IMR-90 (cell line): ENCODE measurements around the gene PRICKLE2. TPM values are rescaled to one million over a fixed set of nuclear protein-coding genes. Genes with fewer than 3 reads are reported as not detected.

Source experiments
- ATAC-seq: fragments of 200-7000 bp; cut with Tn5 transposase; 2 replicates; pipeline ENCODE4 v1.9.1; 2020; ENCODE audit warnings: low read depth, mild to moderate bottlenecking, moderate library complexity
- BruUV-seq: library from RNA; stranded (reverse); fragments of 400-500 nt; replicated peaks from 2 replicates; lab custom pipeline; 2021; lab: Mats Ljungman, UMichigan
- CTCF ChIA-PET: fragments of 300-600 bp; formaldehyde crosslinking; extraction: SDS; loops from one replicate; lab custom pipeline; 2021; ENCODE audit warnings: antibody characterized with exemption; lab: Yijun Ruan, JAX
- POLR2A ChIA-PET: fragments of 300-600 bp; sonication (Branson Sonifier 250); formaldehyde crosslinking; loops from one replicate; lab custom pipeline; 2022; ENCODE audit warnings: antibody characterized with exemption; ENCODE audit not compliant: unreplicated experiment; lab: Charles Lee
- DNase-seq: peaks from one replicate; pipeline ENCODE4 v3.0.0; 2013
- H2AFZ ChIP-seq: replicated peaks from 2 replicates; pipeline ENCODE3; 2013; ENCODE audit warnings: low read length, mild to moderate bottlenecking; ENCODE audit not compliant: poor library complexity
- H2AK5ac ChIP-seq: 2 replicates; pipeline ENCODE4 v1.6.1; 2013; ENCODE audit warnings: low read depth, low read length, inconsistent platforms
- H2AK9ac ChIP-seq: replicated peaks from 2 replicates; pipeline ENCODE3; 2013; ENCODE audit warnings: mild to moderate bottlenecking, low read depth, low read length, moderate library complexity; ENCODE audit not compliant: poor library complexity
- H2BK120ac ChIP-seq: 2 replicates; pipeline ENCODE4 v1.6.1; 2013; ENCODE audit warnings: low read depth, low read length, inconsistent platforms
- H2BK15ac ChIP-seq: 3 replicates; pipeline ENCODE4 v1.6.1; 2013; ENCODE audit warnings: low read depth, low read length, inconsistent platforms
- H2BK20ac ChIP-seq: 2 replicates; pipeline ENCODE4 v1.6.1; 2013; ENCODE audit warnings: low read depth, mild to moderate bottlenecking, inconsistent platforms, low read length, moderate library complexity
- H2BK5ac ChIP-seq: 2 replicates; pipeline ENCODE4 v1.6.1; 2013; ENCODE audit warnings: mild to moderate bottlenecking, low read depth, low read length, inconsistent platforms; ENCODE audit not compliant: poor library complexity, severe bottlenecking
- H3K14ac ChIP-seq: replicated peaks from 2 replicates; pipeline ENCODE4 v1.6.1; 2013; ENCODE audit warnings: low read depth, low read length, inconsistent platforms
- H3K18ac ChIP-seq: 2 replicates; pipeline ENCODE4 v1.6.1; 2013; ENCODE audit warnings: low read depth, low read length, control low read depth
- H3K23ac ChIP-seq: 2 replicates; pipeline ENCODE4 v1.6.1; 2013; ENCODE audit warnings: low read depth, low read length, inconsistent platforms
- H3K27ac ChIP-seq: 2 replicates; pipeline ENCODE4 v1.5.1; 2013; ENCODE audit warnings: mild to moderate bottlenecking, control low read depth, low read length; ENCODE audit not compliant: insufficient read depth
- H3K27me3 ChIP-seq: 2 replicates; pipeline ENCODE4 v1.6.1; 2013; ENCODE audit warnings: low read length; ENCODE audit not compliant: control insufficient read depth, insufficient read depth
- H3K36me3 ChIP-seq: 2 replicates; pipeline ENCODE4 v1.6.1; 2013; ENCODE audit warnings: low read length, mixed read lengths; ENCODE audit not compliant: control insufficient read depth, insufficient read depth
- H3K4ac ChIP-seq: 2 replicates; pipeline ENCODE4 v1.6.1; 2013; ENCODE audit warnings: low read depth, low read length, inconsistent platforms
- H3K4me1 ChIP-seq: 2 replicates; pipeline ENCODE4 v1.6.1; 2013; ENCODE audit warnings: low read length, mixed read lengths; ENCODE audit not compliant: control insufficient read depth, insufficient read depth
- H3K4me2 ChIP-seq: 2 replicates; pipeline ENCODE4 v1.6.1; 2013; ENCODE audit warnings: low read depth, mild to moderate bottlenecking, control low read depth, low read length, moderate library complexity
- H3K4me3 ChIP-seq: 2 replicates; pipeline ENCODE4 v1.5.1; 2013; ENCODE audit warnings: low read depth, mild to moderate bottlenecking, control low read depth, low read length, moderate library complexity; ENCODE audit not compliant: insufficient read depth
- H3K56ac ChIP-seq: 2 replicates; pipeline ENCODE4 v1.6.1; 2013; ENCODE audit warnings: low read length, inconsistent platforms; ENCODE audit not compliant: insufficient read depth; ENCODE audit errors: extremely low read depth
- H3K79me1 ChIP-seq, 2 experiments: 2 replicates each; pipeline ENCODE4 v1.6.1; 2013; ENCODE audit warnings: low read length in 2 of 2, inconsistent platforms in 1 of 2, low read depth in 1 of 2
- H3K9ac ChIP-seq: 2 replicates; pipeline ENCODE4 v1.6.1; 2013; ENCODE audit warnings: low read depth, low read length, control low read depth
- H3K9me1 ChIP-seq: 2 replicates; pipeline ENCODE4 v1.6.1; 2013; ENCODE audit warnings: low read length, inconsistent platforms; ENCODE audit not compliant: insufficient read depth
- H3K9me3 ChIP-seq: 2 replicates; pipeline ENCODE4 v1.6.1; 2013; ENCODE audit warnings: low read length; ENCODE audit not compliant: control insufficient read depth, insufficient read depth
- H4K20me1 ChIP-seq: 2 replicates; pipeline ENCODE4 v1.6.1; 2013; ENCODE audit warnings: low read length, inconsistent platforms; ENCODE audit not compliant: insufficient read depth
- H4K5ac ChIP-seq: 2 replicates; pipeline ENCODE4 v1.6.1; 2013; ENCODE audit warnings: mild to moderate bottlenecking, low read depth, low read length, control low read depth
- H4K8ac ChIP-seq, 2 experiments: 2 replicates each; pipeline ENCODE4 v1.6.1; 2013; ENCODE audit warnings: low read depth in 2 of 2, low read length in 2 of 2, control low read depth in 1 of 2, inconsistent platforms in 1 of 2
- H4K91ac ChIP-seq: 2 replicates; pipeline ENCODE4 v1.6.1; 2013; ENCODE audit warnings: low read depth, low read length, inconsistent platforms; ENCODE audit not compliant: insufficient read depth
- BHLHE40 ChIP-seq: fragments of 150-350 bp; IDR thresholded peaks from 2 replicates; pipeline ENCODE4 v1.6.1; 2016; ENCODE audit warnings: mild to moderate bottlenecking, low read depth, low read length
- CEBPB ChIP-seq: IDR thresholded peaks from 2 replicates; pipeline ENCODE4 v1.6.1; 2012; ENCODE audit warnings: low read depth, low read length, improper control_type of control experiment
- CHD1 ChIP-seq: IDR thresholded peaks from 2 replicates; pipeline ENCODE4 v1.6.1; 2012; ENCODE audit warnings: low read depth, low read length, improper control_type of control experiment
- FOS ChIP-seq: fragments of 150-350 bp; IDR thresholded peaks from 2 replicates; pipeline ENCODE4 v1.6.1; 2016; ENCODE audit warnings: low read depth, low read length
- MAFK ChIP-seq: IDR thresholded peaks from 2 replicates; pipeline ENCODE4 v1.6.1; 2012; ENCODE audit warnings: low read depth, low read length, improper control_type of control experiment
- MAZ ChIP-seq: IDR thresholded peaks from 2 replicates; pipeline ENCODE4 v1.6.1; 2012; ENCODE audit warnings: low read depth, mild to moderate bottlenecking, low read length, improper control_type of control experiment, moderate library complexity, borderline replicate concordance
- MXI1 ChIP-seq: IDR thresholded peaks from 2 replicates; pipeline ENCODE4 v1.6.1; 2012; ENCODE audit warnings: low read depth, mild to moderate bottlenecking, low read length, moderate library complexity, borderline replicate concordance
- NFE2L2 ChIP-seq: fragments of 150-350 bp; IDR thresholded peaks from 2 replicates; pipeline ENCODE4 v1.6.1; 2016; ENCODE audit warnings: low read depth, mild to moderate bottlenecking, low read length
- POLR2A ChIP-seq: IDR thresholded peaks from 2 replicates; pipeline ENCODE4 v1.6.1; 2012; ENCODE audit warnings: mild to moderate bottlenecking, low read depth, low read length
- RAD21 ChIP-seq: IDR thresholded peaks from 2 replicates; pipeline ENCODE4 v1.6.1; 2012; ENCODE audit warnings: low read length, improper control_type of control experiment
- RCOR1 ChIP-seq: IDR thresholded peaks from 2 replicates; pipeline ENCODE4 v1.6.1; 2012; ENCODE audit warnings: mild to moderate bottlenecking, low read length, improper control_type of control experiment; ENCODE audit not compliant: insufficient replicate concordance
- RFX5 ChIP-seq: IDR thresholded peaks from 2 replicates; pipeline ENCODE4 v1.8.0; 2012; ENCODE audit warnings: low read depth, mild to moderate bottlenecking, low read length, moderate library complexity
- SMC3 ChIP-seq: fragments of 150-350 bp; IDR thresholded peaks from 2 replicates; pipeline ENCODE4 v1.6.1; 2016; ENCODE audit warnings: low read depth, mild to moderate bottlenecking, antibody characterized with exemption, low read length, moderate library complexity
- WGBS, 2 experiments: methylation state at CpG; one replicate each; pipeline versions ENCODE4 v1.1.5 to v1.1.7; 2013; ENCODE audit warnings: missing lambda C conversion rate in 2 of 2; ENCODE audit not compliant: insufficient read length in 1 of 2; ENCODE audit errors: extremely low coverage in 2 of 2; 5-methylcytosine and 5-hydroxymethylcytosine counted together
- dilution Hi-C: fragments of 300-500 bp; cut with HindIII; formaldehyde crosslinking; loops from one replicate; pipeline ENCODE4 v1.14.3; 2018; ENCODE audit warnings: low sequenced_read_pairs; ENCODE audit not compliant: unreplicated experiment
- in situ Hi-C: fragments of 300-500 bp; cut with MboI; formaldehyde crosslinking; loops from 3 replicates; pipeline ENCODE4 v1.14.3; 2019; ENCODE audit warnings: low sequenced_read_pairs, inconsistent platforms, mixed read lengths
- intact Hi-C: fragments of 100-400 bp; cut with micrococcal nuclease; formaldehyde crosslinking; loops from 2 replicates; pipeline ENCODE4 v1.10.0; 2022
- polyA plus RNA-seq, 3 experiments: library from polyadenylated mRNA; depleted of rRNA; stranded (reverse); fragments of >200 nt; gene quantifications; 2 replicates each; pipeline ENCODE4 v1.2.3, GENCODE V29; 2012; ENCODE audit warnings: low replicate concordance in 1 of 3
- total RNA-seq: library from RNA; depleted of rRNA; stranded (reverse); fragments of >200 nt; gene quantifications from 2 replicates; pipeline ENCODE4 v1.2.3, GENCODE V29; 2012
- TF ChIP-seq, protein P1 (sequence below): fragments of 150-350 bp; IDR thresholded peaks from 2 replicates; pipeline ENCODE4 v1.6.1; 2016; ENCODE audit warnings: low read depth, mild to moderate bottlenecking, low read length, moderate library complexity, borderline replicate concordance
- TF ChIP-seq, protein P2 (sequence below): conservative IDR thresholded peaks from 2 replicates; pipeline ENCODE4 v1.5.1; 2012; ENCODE audit warnings: mild to moderate bottlenecking, low read depth, low read length, improper control_type of control experiment
- TF ChIP-seq, protein P3 (sequence below): fragments of 150-350 bp; IDR thresholded peaks from 2 replicates; pipeline ENCODE4 v1.6.1; 2017; ENCODE audit warnings: mild to moderate bottlenecking, antibody characterized with exemption, low read length, low read depth

The PRICKLE2 gene
- total and polyA plus RNA-seq, 2 of the 4 experiments (the other 2 are of a cell fraction) = 4.1 to 14.2 TPM

DNA sequence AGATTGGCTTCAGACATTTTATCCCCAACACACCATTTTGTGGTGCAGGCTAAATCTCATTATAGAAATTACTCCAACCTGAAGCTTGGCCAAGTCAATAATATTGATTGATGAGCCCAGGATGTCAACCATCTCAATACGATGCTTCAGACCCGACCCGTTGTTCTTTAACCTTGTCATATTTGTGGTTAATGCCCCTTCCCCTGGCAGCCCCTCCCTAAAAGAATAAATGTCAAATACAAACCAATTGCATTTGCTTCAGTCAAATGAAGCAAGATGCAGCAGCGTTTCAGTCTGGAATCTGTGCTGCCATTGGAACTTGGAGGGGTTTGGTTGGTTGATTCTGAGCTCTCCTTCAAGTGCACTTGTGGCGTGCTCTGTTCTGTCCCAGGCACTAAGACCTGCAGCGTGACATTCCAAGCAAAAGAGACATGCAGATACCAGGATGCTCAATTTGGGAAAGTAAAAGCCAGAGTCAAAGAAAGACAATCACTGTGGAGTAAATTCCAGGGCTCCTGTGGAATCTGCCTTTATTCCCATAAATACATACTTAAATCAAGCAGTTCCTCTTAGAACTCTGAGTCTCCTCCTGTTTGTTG, 178.2 kb downstream of the PRICKLE2 start:
- BruUV-seq = no TSS peak

More for the DNA sequence above, 178.2 kb downstream of the PRICKLE2 start:
- H3K4me1 ChIP-seq = no peaks in the 10 kb centered on the region; the same call in 1 of the 2 replicates
- H3K9me3 ChIP-seq = no peaks in the 10 kb centered on the region
- WGBS, 2 experiments = 20% methylated on average over 1 of the region's 6 CpGs; no CpG with 5 or more reads in 1 of the 2 experiments
- intact Hi-C loops = no loop called here
- no peaks in the 10 kb centered on the region for H3K27me3 ChIP-seq
- DNase-seq = no peak
- no peak overlapping the region for H3K14ac ChIP-seq
- no peak overlapping the region for H3K23ac ChIP-seq
- no peaks in the 10 kb centered on the region for H4K20me1 ChIP-seq
- ATAC-seq = no peak
- H2AK5ac ChIP-seq = no peak overlapping the region
- no peak overlapping the region for H3K4me3 ChIP-seq
- ChIA-PET CTCF (no interaction called here), POLR2A (no interaction called here)
- H3K9ac ChIP-seq = no peak overlapping the region
- H3K4me2 ChIP-seq = no peak overlapping the region
- H2AK9ac ChIP-seq = no peak overlapping the region
- no peak overlapping the region for H3K4ac ChIP-seq
- no peak overlapping the region for H3K18ac ChIP-seq
- in situ Hi-C loops = loop anchor here (25.0 kb wide), 1 partner anchor 165 kb away; no protein-coding TSS in a partner anchor
- dilution Hi-C loops = loop anchor here (25.0 kb wide), 1 partner anchor 415 kb away; no protein-coding TSS in a partner anchor
- H3K9me1 ChIP-seq = peaks cover 16% of the 10 kb centered on the region
- H2BK120ac ChIP-seq = no peak overlapping the region
- no peak overlapping the region for H2BK15ac ChIP-seq
- no peak overlapping the region for H3K56ac ChIP-seq
- no peak overlapping the region for H3K27ac ChIP-seq
- no peaks in the 10 kb centered on the region for H3K79me1 ChIP-seq
- H4K5ac ChIP-seq = no peak overlapping the region
- TF ChIP-seq POLR2A = no peak
- no peak for TF ChIP-seq NFE2L2
- no peak for TF ChIP-seq FOS
- TF ChIP-seq MXI1 = no peak
- TF ChIP-seq SMC3 = no peak
- TF ChIP-seq MAZ = no peak
- no peak for TF ChIP-seq RFX5
- no peak for TF ChIP-seq RCOR1
- TF ChIP-seq CHD1 = no peak
- TF ChIP-seq BHLHE40 = no peak
- no peak for TF ChIP-seq CEBPB
- TF ChIP-seq, protein P1, sequence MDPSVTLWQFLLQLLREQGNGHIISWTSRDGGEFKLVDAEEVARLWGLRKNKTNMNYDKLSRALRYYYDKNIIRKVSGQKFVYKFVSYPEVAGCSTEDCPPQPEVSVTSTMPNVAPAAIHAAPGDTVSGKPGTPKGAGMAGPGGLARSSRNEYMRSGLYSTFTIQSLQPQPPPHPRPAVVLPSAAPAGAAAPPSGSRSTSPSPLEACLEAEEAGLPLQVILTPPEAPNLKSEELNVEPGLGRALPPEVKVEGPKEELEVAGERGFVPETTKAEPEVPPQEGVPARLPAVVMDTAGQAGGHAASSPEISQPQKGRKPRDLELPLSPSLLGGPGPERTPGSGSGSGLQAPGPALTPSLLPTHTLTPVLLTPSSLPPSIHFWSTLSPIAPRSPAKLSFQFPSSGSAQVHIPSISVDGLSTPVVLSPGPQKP = no peak
- TF ChIP-seq, protein P2, sequence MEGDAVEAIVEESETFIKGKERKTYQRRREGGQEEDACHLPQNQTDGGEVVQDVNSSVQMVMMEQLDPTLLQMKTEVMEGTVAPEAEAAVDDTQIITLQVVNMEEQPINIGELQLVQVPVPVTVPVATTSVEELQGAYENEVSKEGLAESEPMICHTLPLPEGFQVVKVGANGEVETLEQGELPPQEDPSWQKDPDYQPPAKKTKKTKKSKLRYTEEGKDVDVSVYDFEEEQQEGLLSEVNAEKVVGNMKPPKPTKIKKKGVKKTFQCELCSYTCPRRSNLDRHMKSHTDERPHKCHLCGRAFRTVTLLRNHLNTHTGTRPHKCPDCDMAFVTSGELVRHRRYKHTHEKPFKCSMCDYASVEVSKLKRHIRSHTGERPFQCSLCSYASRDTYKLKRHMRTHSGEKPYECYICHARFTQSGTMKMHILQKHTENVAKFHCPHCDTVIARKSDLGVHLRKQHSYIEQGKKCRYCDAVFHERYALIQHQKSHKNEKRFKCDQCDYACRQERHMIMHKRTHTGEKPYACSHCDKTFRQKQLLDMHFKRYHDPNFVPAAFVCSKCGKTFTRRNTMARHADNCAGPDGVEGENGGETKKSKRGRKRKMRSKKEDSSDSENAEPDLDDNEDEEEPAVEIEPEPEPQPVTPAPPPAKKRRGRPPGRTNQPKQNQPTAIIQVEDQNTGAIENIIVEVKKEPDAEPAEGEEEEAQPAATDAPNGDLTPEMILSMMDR = no peak
- TF ChIP-seq RAD21 = no peak
- TF ChIP-seq, protein P3, sequence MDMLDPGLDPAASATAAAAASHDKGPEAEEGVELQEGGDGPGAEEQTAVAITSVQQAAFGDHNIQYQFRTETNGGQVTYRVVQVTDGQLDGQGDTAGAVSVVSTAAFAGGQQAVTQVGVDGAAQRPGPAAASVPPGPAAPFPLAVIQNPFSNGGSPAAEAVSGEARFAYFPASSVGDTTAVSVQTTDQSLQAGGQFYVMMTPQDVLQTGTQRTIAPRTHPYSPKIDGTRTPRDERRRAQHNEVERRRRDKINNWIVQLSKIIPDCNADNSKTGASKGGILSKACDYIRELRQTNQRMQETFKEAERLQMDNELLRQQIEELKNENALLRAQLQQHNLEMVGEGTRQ = no peak
- TF ChIP-seq MAFK = no peak
- no peak overlapping the region for H4K91ac ChIP-seq
- no peak overlapping the region for H4K8ac ChIP-seq
- H2BK20ac ChIP-seq = no peak overlapping the region; the same call in 1 of the 2 replicates
- H2BK5ac ChIP-seq = no peak overlapping the region
- H2AFZ ChIP-seq = no peak overlapping the region
- H3K36me3 ChIP-seq = no peaks in the 10 kb centered on the region
